HepG2 (cell line): ENCODE results near the gene EPN2. TPM values are rescaled to one million over a fixed set of nuclear protein-coding genes. Genes with fewer than 3 reads are reported as not detected.
"Not testable (repeated sequence)": the region's sequence is repeated elsewhere in the genome, so short reads cannot be mapped to it uniquely, and the experiment has no call there.

ENCODE experiments used
- ATAC-seq: fragments of 200-7000 bp; cut with Tn5 transposase; 3 replicates; pipeline ENCODE4 v1.9.1; 2020; ENCODE audit warnings: mild to moderate bottlenecking, moderate library complexity
- BruUV-seq: library from RNA; stranded (reverse); fragments of 400-500 nt; replicated peaks from 2 replicates; lab custom pipeline; 2021; lab: Mats Ljungman, UMichigan
- CTCF ChIA-PET: fragments of 300-600 bp; formaldehyde crosslinking; extraction: SDS; loops from one replicate; lab custom pipeline; 2021; ENCODE audit warnings: low total read pairs, inconsistent platforms, low intra/inter-chr PET ratio; lab: Yijun Ruan, JAX
- POLR2A ChIA-PET: fragments of 350-600 bp; sonication (Branson Sonifier 250); formaldehyde crosslinking; loops from one replicate; lab custom pipeline; 2020; ENCODE audit warnings: antibody characterized with exemption, inconsistent platforms; lab: Yijun Ruan, JAX
- DNase-seq: peaks from one replicate; pipeline ENCODE4 v3.0.0-alpha.2; 2015; ENCODE audit warnings: low spot score
- FAIRE-seq: peaks from 3 replicates; lab custom pipeline; 2011; peaks lifted over from hg19 to GRCh38; lab: Jason Lieb, UNC
- H2AFZ ChIP-seq: one replicate; pipeline ENCODE4 v1.6.1; 2011; ENCODE audit warnings: low read length, inconsistent platforms
- H3K27ac ChIP-seq: fragments of 300-600 bp; 3 replicates; pipeline ENCODE4 v1.8.0; 2011; ENCODE audit warnings: mixed run types, mild to moderate bottlenecking, mixed read lengths, low read length, inconsistent platforms; ENCODE audit not compliant: insufficient read depth; ENCODE audit errors: extremely low read length
- H3K27me3 ChIP-seq, 2 experiments: fragments of 200-600 bp in 1 of 2; 2 replicates in 1 of 2; 3 replicates in 1 of 2; pipeline versions ENCODE4 v1.6.0 to v1.8.0; 2011; ENCODE audit warnings: low read length in 2 of 2, mild to moderate bottlenecking in 2 of 2, moderate library complexity in 2 of 2, inconsistent platforms in 1 of 2; ENCODE audit not compliant: insufficient read depth in 2 of 2, control insufficient read depth in 1 of 2
- H3K36me3 ChIP-seq, 2 experiments: fragments of 200-600 bp in 1 of 2; replicated peaks in 1 of 2; 2 replicates in 1 of 2; 3 replicates in 1 of 2; pipeline versions ENCODE4 v1.5.1 to v1.8.0; 2011; ENCODE audit warnings: low read length in 2 of 2, inconsistent platforms in 1 of 2; ENCODE audit not compliant: insufficient read depth in 2 of 2, control insufficient read depth in 1 of 2
- H3K4me1 ChIP-seq: 2 replicates; pipeline ENCODE4 v1.5.1; 2012; ENCODE audit warnings: low read length, inconsistent platforms; ENCODE audit not compliant: insufficient read depth
- H3K4me2 ChIP-seq: 2 replicates; pipeline ENCODE4 v1.6.0; 2011; ENCODE audit warnings: low read depth, low read length, inconsistent platforms
- H3K4me3 ChIP-seq, 3 experiments: fragments of 200-600 bp in 1 of 3; sonication (generic), shearing (Covaris generic) in 1 of 3; replicated peaks in 1 of 3; 2 replicates each; pipeline ENCODE4 v1.5.1; 2011 to 2016; ENCODE audit warnings: low read length in 3 of 3, inconsistent platforms in 2 of 3, low read depth in 2 of 3, mild to moderate bottlenecking in 2 of 3, control low read depth in 1 of 3, mixed read lengths in 1 of 3; ENCODE audit not compliant: insufficient read depth in 1 of 3
- H3K79me2 ChIP-seq: one replicate; pipeline ENCODE4 v1.6.1; 2011; ENCODE audit warnings: low read length, inconsistent platforms; ENCODE audit not compliant: insufficient read depth
- H3K9ac ChIP-seq: 2 replicates; pipeline ENCODE4 v1.6.0; 2011; ENCODE audit warnings: mild to moderate bottlenecking, low read depth, low read length, inconsistent platforms; ENCODE audit not compliant: insufficient read depth
- H3K9me3 ChIP-seq: 2 replicates; pipeline ENCODE4 v1.5.1; 2012; ENCODE audit warnings: mild to moderate bottlenecking, low read length
- H4K20me1 ChIP-seq: 2 replicates; pipeline ENCODE4 v1.6.0; 2011; ENCODE audit warnings: inconsistent platforms, mild to moderate bottlenecking, low read length, moderate library complexity; ENCODE audit not compliant: insufficient read depth
- ZNF709 ChIP-seq: sonication (generic); formaldehyde crosslinking; IDR thresholded peaks from 2 replicates; pipeline ENCODE4 v1.5.0; 2020; ENCODE audit warnings: mild to moderate bottlenecking, missing genetic modification reagents
- WGBS: methylation state at CpG from one replicate; pipeline ENCODE4 v1.1.6; 2017; ENCODE audit warnings: low lambda C conversion rate; 5-methylcytosine and 5-hydroxymethylcytosine counted together
- in situ Hi-C: cut with HindIII; loops from 2 replicates; pipeline ENCODE4 v1.10.0; 2017; ENCODE audit warnings: low pct_unique_long_range_greater_than_20kb; ENCODE audit not compliant: extremely low pct_ligation_motif_present
- intact Hi-C: fragments of 100-400 bp; cut with micrococcal nuclease; formaldehyde crosslinking; loops from one replicate; pipeline ENCODE4 v1.10.0; 2022; ENCODE audit not compliant: unreplicated experiment
- polyA plus RNA-seq, 8 experiments: library from polyadenylated mRNA; depleted of rRNA in 3 of 8; stranded (reverse) in 7 of 8; unstranded in 1 of 8; fragments of >200 nt; fragmentation: Illumina TruSeq in 4 of 8; extraction: Trizol in 4 of 8; gene quantifications; 2 replicates each; pipeline versions ENCODE4 v1.2.1 to v1.2.3, GENCODE V29; 2011 to 2016; ENCODE audit warnings: low read depth in 4 of 8, missing spikeins in 1 of 8, mixed read lengths in 1 of 8; ENCODE audit not compliant: insufficient read depth in 1 of 8
- total RNA-seq, 5 experiments: library from RNA; depleted of rRNA; stranded (reverse); fragments of >200 nt; fragmentation: Illumina TruSeq; extraction: Trizol; gene quantifications; 2 replicates each; pipeline ENCODE4 v1.2.3, GENCODE V29; 2016; ENCODE audit warnings: low read depth in 1 of 5
- TF ChIP-seq, protein P1 (sequence below): sonication (generic); formaldehyde crosslinking; IDR thresholded peaks from 2 replicates; pipeline ENCODE4 v1.5.0; 2020; ENCODE audit warnings: mild to moderate bottlenecking, missing genetic modification reagents, borderline replicate concordance

Gene EPN2
- total and polyA plus RNA-seq, 2 of the 13 experiments (the other 11 are each of a cell fraction or from before 2014, with no cell fraction given), result 7.8 to 19.2 TPM

DNA sequence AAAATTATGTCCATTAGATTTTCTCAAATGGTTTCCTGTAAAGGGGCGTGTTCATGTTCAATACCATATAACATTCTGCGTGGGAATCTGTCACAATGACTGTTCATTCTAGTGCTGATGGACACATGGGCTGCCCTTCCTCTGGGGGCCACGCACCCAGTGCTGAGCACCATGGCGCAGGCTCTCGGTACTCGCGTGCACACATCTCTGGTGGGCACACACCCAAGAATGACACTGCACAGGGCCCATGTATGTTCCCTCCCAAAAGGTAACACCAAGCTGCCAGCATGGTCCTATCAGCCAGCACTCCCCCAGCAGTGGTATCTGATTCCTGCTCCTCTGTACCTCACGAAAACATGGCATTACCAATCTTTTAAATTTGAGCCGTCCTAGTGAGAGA is 111.6 kb downstream of the EPN2 start:
- no peaks in the 10 kb centered on the region for H3K27me3 ChIP-seq
- 99% methylated on average over 9 of the region's 9 CpGs for WGBS
- H3K4me1 ChIP-seq, result peaks cover 42% of the 10 kb centered on the region
- DNase-seq, result no peak
- no peak overlapping the region for H3K9ac ChIP-seq
- no peak overlapping the region for H3K27ac ChIP-seq
- H3K9me3 ChIP-seq, result no peaks in the 10 kb centered on the region
- TF ChIP-seq, protein P1, sequence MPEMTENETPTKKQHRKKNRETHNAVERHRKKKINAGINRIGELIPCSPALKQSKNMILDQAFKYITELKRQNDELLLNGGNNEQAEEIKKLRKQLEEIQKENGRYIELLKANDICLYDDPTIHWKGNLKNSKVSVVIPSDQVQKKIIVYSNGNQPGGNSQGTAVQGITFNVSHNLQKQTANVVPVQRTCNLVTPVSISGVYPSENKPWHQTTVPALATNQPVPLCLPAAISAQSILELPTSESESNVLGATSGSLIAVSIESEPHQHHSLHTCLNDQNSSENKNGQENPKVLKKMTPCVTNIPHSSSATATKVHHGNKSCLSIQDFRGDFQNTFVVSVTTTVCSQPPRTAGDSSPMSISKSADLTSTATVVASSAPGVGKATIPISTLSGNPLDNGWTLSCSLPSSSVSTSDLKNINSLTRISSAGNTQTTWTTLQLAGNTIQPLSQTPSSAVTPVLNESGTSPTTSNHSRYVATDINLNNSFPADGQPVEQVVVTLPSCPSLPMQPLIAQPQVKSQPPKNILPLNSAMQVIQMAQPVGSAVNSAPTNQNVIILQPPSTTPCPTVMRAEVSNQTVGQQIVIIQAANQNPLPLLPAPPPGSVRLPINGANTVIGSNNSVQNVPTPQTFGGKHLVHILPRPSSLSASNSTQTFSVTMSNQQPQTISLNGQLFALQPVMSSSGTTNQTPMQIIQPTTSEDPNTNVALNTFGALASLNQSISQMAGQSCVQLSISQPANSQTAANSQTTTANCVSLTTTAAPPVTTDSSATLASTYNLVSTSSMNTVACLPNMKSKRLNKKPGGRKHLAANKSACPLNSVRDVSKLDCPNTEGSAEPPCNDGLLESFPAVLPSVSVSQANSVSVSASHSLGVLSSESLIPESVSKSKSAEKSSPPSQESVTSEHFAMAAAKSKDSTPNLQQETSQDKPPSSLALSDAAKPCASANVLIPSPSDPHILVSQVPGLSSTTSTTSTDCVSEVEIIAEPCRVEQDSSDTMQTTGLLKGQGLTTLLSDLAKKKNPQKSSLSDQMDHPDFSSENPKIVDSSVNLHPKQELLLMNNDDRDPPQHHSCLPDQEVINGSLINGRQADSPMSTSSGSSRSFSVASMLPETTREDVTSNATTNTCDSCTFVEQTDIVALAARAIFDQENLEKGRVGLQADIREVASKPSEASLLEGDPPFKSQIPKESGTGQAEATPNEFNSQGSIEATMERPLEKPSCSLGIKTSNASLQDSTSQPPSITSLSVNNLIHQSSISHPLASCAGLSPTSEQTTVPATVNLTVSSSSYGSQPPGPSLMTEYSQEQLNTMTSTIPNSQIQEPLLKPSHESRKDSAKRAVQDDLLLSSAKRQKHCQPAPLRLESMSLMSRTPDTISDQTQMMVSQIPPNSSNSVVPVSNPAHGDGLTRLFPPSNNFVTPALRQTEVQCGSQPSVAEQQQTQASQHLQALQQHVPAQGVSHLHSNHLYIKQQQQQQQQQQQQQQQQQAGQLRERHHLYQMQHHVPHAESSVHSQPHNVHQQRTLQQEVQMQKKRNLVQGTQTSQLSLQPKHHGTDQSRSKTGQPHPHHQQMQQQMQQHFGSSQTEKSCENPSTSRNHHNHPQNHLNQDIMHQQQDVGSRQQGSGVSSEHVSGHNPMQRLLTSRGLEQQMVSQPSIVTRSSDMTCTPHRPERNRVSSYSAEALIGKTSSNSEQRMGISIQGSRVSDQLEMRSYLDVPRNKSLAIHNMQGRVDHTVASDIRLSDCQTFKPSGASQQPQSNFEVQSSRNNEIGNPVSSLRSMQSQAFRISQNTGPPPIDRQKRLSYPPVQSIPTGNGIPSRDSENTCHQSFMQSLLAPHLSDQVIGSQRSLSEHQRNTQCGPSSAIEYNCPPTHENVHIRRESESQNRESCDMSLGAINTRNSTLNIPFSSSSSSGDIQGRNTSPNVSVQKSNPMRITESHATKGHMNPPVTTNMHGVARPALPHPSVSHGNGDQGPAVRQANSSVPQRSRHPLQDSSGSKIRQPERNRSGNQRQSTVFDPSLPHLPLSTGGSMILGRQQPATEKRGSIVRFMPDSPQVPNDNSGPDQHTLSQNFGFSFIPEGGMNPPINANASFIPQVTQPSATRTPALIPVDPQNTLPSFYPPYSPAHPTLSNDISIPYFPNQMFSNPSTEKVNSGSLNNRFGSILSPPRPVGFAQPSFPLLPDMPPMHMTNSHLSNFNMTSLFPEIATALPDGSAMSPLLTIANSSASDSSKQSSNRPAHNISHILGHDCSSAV (CRISPR knock-in tag), result no peak
- no peak for TF ChIP-seq ZNF709 (CRISPR knock-in tag)
- TF ChIP-seq, all 625 proteins: peak for 0
- Histone ChIP-seq H4K20me1 (no peaks in the 10 kb centered on the region), H3K36me3 (peaks cover 0 to 1% of the 10 kb centered on the region in 2 experiments; a peak in 2 of 5 replicates), H3K79me2 (no peaks in the 10 kb centered on the region), H3K4me2 (no peak overlapping the region), H3K4me3 (no peak overlapping the region), H2AFZ (no peak overlapping the region)
- ChIA-PET POLR2A (no interaction called here), CTCF (no interaction called here)
- BruUV-seq, result no TSS peak
- intact Hi-C loops, result no loop called here
- no peak for FAIRE-seq
- in situ Hi-C loops, result no loop called here
- ATAC-seq, result no peak

- intact Hi-C loops, H3K4me3 ChIP-seq, FAIRE-seq, ATAC-seq, in situ Hi-C loops, H3K27me3 ChIP-seq, H3K4me2 ChIP-seq, H3K4me1 ChIP-seq, DNase-seq, H4K20me1 ChIP-seq, H3K27ac ChIP-seq, H3K9me3 ChIP-seq, H2AFZ ChIP-seq, H3K9ac ChIP-seq, BruUV-seq, CTCF ChIA-PET, H3K79me2 ChIP-seq: not testable (repeated sequence)
- POLR2A ChIA-PET, result interaction anchor here (1.0 to 1.8 kb wide), 2 partner anchors 9 to 15 kb away, joined by 3 to 5 read pairs; partner anchors contain the start of gene B9D1
- 97% methylated on average over 11 of the region's 11 CpGs for WGBS
- peaks cover 8 to 11% of the 10 kb centered on the region in 2 experiments for H3K36me3 ChIP-seq
Observed at GRCh38 chr17:19353401-19353800, 116.2 kb downstream of the EPN2 start.
